ENCODE data around the gene HEATR1. TPM values are rescaled to one million over a fixed set of nuclear protein-coding genes. Genes with fewer than 3 reads are reported as not detected.

Gene HEATR1
- total RNA-seq, 1 donor from 2014 or later = 34.6 TPM

DNA sequence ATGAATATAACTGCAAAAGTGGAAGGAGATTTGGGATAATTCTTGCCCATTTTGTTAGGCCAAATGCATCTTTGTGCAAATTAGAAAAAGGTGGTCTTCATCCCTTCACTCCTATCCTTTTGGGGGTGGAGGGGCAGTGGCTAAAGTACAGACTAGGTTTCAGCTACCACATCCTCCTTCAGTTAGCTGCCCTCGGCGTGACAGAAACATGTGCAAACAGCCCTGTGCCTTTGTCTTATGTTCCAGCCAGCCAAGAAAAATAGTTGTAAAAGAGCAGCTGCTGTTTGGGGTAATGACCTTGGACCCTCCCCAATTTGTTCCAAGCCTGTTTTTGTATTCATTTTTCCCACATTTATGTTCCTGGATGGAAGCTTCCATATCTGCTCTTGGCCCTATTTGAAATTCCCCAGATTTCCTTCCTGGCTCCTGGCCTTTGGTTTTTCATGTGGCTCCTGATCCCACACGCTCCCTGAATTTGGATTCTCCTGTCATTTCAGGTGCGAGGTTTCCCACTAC lies 88.8 kb downstream of the HEATR1 start:
- Mint-ChIP-seq H3K9me3 (ENCODE audit: unreplicated experiment) (no peaks in the 10 kb centered on the region), H3K36me3 (ENCODE audit: unreplicated experiment) (no peaks in the 10 kb centered on the region), H3K27me3 (ENCODE audit: unreplicated experiment) (no peaks in the 10 kb centered on the region), H3K4me1 (ENCODE audit: unreplicated experiment) (peaks cover 42% of the 10 kb centered on the region), H3K4me3 (ENCODE audit: unreplicated experiment) (no peak overlapping the region), H3K27ac (ENCODE audit: unreplicated experiment) (peak overlapping the region; percentile 82)
- TF ChIP-seq, protein P1, sequence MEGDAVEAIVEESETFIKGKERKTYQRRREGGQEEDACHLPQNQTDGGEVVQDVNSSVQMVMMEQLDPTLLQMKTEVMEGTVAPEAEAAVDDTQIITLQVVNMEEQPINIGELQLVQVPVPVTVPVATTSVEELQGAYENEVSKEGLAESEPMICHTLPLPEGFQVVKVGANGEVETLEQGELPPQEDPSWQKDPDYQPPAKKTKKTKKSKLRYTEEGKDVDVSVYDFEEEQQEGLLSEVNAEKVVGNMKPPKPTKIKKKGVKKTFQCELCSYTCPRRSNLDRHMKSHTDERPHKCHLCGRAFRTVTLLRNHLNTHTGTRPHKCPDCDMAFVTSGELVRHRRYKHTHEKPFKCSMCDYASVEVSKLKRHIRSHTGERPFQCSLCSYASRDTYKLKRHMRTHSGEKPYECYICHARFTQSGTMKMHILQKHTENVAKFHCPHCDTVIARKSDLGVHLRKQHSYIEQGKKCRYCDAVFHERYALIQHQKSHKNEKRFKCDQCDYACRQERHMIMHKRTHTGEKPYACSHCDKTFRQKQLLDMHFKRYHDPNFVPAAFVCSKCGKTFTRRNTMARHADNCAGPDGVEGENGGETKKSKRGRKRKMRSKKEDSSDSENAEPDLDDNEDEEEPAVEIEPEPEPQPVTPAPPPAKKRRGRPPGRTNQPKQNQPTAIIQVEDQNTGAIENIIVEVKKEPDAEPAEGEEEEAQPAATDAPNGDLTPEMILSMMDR (IDR thresholded peaks at IDR 0.05) = no peak
- DNase-seq (ENCODE audit: extremely low spot score, unreplicated experiment) = no peak

DNA sequence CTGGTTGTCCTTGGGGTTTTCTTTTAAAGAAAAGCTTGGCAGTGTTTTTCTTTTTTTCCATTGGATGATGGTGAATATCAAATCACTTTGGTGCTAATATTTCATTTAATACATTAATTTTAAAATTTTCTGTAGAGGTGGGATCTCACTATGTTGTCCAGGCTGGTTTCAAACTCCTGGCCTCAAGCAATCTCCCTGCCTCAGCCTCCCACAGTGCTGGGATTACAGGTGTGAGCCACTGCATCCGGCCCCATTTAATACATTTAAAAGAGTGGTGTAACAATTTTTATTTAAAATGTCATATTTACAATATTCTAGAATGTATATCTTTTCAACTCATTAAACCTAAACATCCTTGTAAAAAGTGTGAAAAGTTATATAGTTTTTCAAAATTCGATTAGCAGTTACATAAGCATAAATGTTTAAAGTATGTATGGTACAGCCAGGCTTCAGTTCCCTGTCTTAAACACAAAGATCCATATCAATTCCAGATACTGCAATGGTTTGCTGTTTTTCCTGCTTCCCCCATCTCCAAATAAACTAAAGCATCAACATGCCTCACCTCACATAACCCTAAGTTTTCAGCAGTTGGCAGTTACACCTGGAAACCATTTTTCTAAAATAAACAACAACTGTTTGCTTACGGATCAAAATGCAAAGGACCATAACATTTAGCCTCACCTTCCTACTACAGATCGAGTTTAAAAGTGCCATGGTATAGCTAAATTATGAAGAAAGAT lies 89.4 kb downstream of the HEATR1 start:
- Mint-ChIP-seq H3K4me1 (ENCODE audit: unreplicated experiment) (peaks cover 40% of the 10 kb centered on the region), H3K27me3 (ENCODE audit: unreplicated experiment) (no peaks in the 10 kb centered on the region), H3K9me3 (ENCODE audit: unreplicated experiment) (no peaks in the 10 kb centered on the region), H3K27ac (ENCODE audit: unreplicated experiment) (no peak overlapping the region), H3K4me3 (ENCODE audit: unreplicated experiment) (no peak overlapping the region), H3K36me3 (ENCODE audit: unreplicated experiment) (no peaks in the 10 kb centered on the region)
- DNase-seq (ENCODE audit: extremely low spot score, unreplicated experiment) = no peak
- TF ChIP-seq, protein P1 (IDR thresholded peaks at IDR 0.05) = no peak

DNA sequence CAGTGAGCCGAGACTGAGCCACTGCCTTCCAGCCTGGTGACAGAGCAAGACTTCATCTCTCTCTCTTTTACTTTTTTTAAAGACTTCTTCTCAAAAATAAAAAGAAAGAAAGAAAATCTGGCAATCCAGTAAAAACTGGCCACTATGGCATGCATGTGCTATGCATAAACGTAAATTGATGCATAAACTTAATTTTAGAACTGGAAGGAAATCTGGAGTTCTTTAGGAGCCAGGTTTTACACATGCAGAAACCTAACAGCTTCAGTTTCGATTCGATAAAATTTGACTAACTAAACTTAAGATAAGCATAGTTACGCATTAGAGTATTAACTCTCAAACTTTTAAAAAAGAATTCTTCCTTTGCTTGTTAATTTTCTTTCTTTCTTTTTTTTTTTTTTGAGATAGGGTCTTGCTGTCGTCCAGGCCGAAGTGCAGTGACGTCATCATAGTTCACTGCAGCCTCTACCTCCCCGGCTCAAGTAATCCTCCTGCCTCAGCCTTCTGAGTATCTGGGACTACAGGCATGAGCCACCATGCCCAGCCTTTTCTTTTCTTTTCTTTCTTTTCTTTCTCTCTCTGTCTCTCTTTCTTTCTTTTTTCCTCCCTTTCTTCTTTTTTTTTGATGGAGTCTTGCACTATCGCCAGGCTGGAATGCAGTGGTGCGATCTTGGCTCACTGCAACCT lies 92.4 kb downstream of the HEATR1 start:
- no peak for DNase-seq (ENCODE audit: extremely low spot score, unreplicated experiment)
- no peak overlapping the region for H3K27ac Mint-ChIP-seq (ENCODE audit: unreplicated experiment)
- no peak overlapping the region for H3K4me3 Mint-ChIP-seq (ENCODE audit: unreplicated experiment)
- H3K27me3 Mint-ChIP-seq (ENCODE audit: unreplicated experiment) = no peaks in the 10 kb centered on the region
- no peaks in the 10 kb centered on the region for H3K36me3 Mint-ChIP-seq (ENCODE audit: unreplicated experiment)
- TF ChIP-seq, protein P1 (IDR thresholded peaks at IDR 0.05) = no peak
- H3K9me3 Mint-ChIP-seq (ENCODE audit: unreplicated experiment) = no peaks in the 10 kb centered on the region
- peaks cover 30% of the 10 kb centered on the region for H3K4me1 Mint-ChIP-seq (ENCODE audit: unreplicated experiment)

DNA sequence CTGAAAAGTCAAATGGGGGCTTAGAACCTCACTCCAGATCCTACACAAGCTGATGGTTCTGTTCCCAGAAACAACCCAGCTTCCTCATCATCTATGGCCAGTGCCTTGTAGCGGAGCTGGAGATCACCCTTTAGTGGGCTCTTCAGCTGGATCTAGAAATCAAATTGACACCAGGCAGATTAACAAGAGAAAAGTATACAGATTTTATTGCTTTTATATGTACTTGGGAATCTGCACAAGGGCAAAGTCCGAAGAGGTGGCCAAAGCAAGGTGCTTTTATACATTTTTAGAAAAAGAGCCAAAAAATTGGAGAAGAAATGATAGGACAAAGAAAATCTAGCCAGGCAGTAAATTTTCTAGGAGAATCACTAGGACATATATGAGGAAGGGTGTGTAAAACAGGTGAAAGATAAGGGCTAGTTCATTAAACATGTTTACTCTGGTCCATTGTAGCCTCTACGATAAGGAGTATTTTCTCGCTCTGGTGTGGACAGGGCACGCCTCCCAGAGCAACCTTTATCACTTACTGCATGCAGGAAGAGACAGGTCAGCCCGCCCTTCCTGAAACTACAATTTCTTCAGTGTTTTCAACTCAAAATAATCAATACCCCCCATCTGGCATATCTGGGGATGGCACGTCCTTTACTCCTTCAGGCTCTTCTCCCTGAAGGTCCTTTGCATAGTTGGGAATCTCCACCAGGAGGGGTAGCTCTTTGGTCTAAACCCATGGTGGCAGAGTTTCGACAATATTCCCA lies 94.5 kb downstream of the HEATR1 start:
- TF ChIP-seq, protein P1 (IDR thresholded peaks at IDR 0.05) = no peak
- H3K36me3 Mint-ChIP-seq (ENCODE audit: unreplicated experiment) = no peaks in the 10 kb centered on the region
- H3K4me1 Mint-ChIP-seq (ENCODE audit: unreplicated experiment) = peaks cover 14% of the 10 kb centered on the region
- no peak for DNase-seq (ENCODE audit: extremely low spot score, unreplicated experiment)
- no peaks in the 10 kb centered on the region for H3K27me3 Mint-ChIP-seq (ENCODE audit: unreplicated experiment)
- H3K4me3 Mint-ChIP-seq (ENCODE audit: unreplicated experiment) = no peak overlapping the region
- H3K9me3 Mint-ChIP-seq (ENCODE audit: unreplicated experiment) = no peaks in the 10 kb centered on the region
- H3K27ac Mint-ChIP-seq (ENCODE audit: unreplicated experiment) = no peak overlapping the region

Measured in osteocyte (in vitro differentiated cells).